OCI-LY1 (cell line): ENCODE results near the gene SYP.

Source experiments
- EZH2 ChIP-seq: fragments of 200-600 bp; sonication (generic), shearing (Covaris generic); IDR thresholded peaks from 2 replicates; pipeline ENCODE4 v1.8.0; 2017; ENCODE audit warnings: borderline replicate concordance, mixed run types, mild to moderate bottlenecking, antibody characterized with exemption, low read length, moderate library complexity, mixed read lengths
- TF ChIP-seq, protein P1 (sequence below): fragments of 200-600 bp; sonication (generic), shearing (Covaris generic); IDR thresholded peaks from 2 replicates; pipeline ENCODE4 v1.5.1; 2017; ENCODE audit warnings: mild to moderate bottlenecking, antibody characterized with exemption, low read length, moderate library complexity, mixed read lengths

- TF ChIP-seq, protein P1, sequence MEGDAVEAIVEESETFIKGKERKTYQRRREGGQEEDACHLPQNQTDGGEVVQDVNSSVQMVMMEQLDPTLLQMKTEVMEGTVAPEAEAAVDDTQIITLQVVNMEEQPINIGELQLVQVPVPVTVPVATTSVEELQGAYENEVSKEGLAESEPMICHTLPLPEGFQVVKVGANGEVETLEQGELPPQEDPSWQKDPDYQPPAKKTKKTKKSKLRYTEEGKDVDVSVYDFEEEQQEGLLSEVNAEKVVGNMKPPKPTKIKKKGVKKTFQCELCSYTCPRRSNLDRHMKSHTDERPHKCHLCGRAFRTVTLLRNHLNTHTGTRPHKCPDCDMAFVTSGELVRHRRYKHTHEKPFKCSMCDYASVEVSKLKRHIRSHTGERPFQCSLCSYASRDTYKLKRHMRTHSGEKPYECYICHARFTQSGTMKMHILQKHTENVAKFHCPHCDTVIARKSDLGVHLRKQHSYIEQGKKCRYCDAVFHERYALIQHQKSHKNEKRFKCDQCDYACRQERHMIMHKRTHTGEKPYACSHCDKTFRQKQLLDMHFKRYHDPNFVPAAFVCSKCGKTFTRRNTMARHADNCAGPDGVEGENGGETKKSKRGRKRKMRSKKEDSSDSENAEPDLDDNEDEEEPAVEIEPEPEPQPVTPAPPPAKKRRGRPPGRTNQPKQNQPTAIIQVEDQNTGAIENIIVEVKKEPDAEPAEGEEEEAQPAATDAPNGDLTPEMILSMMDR, result no peak
- no peak for TF ChIP-seq EZH2
Observed at GRCh38 chrX:49178537-49178936, 21.5 kb downstream of the SYP start.
